GM21423 (cell line): ENCODE results near the gene BATF3.
"Not testable (repeated sequence)": the region's sequence is repeated elsewhere in the genome, so short reads cannot be mapped to it uniquely, and the experiment has no call there.

ENCODE experiments used
- ATAC-seq: cut with Tn5 transposase; IDR thresholded peaks from one replicate; pipeline ENCODE4 v1.9.1; 2021; ENCODE audit warnings: mild to moderate bottlenecking, moderate library complexity; ENCODE audit not compliant: unreplicated experiment

Gene BATF3

DNA sequence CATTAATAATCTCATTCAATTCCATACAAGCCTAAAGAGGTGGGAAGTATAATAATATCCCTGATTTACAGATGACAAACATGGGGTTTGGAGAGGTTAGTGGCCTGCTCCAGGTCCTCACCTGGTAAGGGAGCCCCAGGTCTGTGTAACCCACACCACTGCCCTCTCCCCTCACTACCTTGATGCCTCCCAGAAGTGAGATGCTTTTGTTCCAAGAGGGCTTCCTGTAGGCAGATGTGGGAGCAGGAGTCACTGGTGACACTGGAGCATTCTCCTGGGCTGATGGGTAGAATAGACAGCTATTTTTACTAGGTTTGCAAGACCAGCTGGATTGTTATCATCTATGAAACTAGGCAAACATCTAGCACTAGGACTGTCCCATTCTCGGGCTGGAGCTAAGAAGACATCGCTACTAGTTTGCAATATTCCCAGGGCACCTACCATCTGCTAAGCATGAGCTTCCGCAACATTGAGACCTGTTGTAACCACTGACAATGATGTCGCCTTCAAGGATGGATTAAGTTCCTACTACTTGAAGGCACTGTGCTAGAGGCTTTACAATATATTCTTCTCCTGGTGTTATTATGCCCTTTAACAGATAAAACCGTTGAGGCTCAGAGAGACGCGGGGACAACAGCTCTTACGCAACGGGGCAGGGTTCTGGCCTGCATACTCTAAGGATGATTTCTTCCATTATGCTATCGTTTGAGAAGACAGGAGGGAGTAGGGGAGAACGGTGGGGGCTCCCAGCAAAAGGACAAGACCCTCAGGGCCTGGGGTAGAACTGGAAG is 35.0 kb downstream of the BATF3 start:
- ATAC-seq, result no peak

DNA sequence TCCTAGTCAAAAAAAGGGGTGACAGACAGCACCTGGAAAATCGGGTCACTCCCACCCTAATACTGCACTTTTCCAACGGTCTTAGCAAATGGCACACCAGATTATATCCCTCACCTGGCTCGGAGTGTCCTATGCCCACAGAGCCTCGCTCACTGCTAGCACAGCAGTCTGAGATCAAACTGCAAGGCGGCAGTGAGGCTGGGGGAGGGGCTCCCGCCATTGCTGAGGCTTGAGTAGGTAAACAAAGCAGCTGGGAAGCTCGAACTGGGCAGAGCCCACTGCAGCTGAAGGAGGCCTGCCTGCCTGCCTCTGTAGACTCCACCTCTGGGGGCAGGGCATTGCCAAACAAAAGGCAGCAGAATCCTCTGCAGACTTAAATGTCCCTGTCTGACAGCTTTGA is 41.4 kb downstream of the BATF3 start:
- not testable (repeated sequence) for ATAC-seq

DNA sequence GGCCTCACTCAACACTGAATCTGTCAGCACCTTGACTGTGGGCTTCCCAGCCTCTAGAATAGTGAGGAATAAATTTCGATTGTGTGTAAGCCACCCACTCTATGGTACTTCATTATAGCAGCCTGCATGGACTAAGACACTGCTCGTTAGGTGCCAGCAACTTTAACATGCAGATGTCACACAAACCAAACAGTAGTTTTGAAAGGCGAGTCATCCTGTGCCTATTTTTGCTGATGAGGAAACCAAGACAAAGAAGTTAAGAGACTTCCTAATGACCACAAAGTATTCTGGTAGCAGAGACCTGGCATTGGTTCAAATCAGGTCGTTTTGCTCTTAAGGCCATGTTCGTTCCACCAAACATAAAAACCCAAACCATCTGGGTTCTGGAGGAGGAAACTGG is 42.9 kb downstream of the BATF3 start:
- ATAC-seq, result no peak

DNA sequence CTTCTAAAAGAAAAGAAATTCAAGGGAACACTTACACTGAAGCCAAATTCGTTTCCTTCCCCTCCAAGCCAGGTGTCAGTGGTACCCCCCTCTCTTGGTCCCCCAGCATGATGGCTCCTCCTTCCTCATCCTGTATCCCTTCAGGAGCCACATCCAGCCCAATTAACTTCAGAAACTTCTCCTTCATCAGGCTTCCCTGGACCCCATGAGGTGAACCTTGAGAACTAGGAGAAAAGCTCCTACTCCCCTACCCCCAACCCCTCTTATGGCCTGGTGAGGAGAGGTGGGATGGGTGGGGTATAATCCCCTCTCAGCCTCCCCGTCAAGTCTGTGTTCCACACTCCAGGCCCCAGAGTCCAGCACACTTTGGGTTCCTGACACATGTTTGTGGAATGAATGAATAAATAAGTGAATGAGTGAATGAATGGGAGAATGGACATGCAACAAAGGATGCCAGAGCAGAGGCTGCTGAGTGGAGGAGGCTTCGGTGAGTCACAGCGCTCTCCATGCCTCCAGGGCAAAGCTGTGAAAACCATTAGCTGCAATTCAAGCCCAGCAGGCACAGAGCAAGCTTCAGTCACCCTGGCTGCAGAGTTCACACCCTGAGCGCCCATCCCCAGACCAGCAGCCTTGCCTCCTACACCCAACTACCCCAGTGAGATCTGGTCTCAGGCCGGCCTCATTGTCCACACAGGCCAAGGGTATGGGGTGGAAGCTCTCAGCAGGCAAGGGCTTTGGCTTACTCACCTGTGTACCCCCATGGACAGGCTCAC is 43.8 kb downstream of the BATF3 start:
- ATAC-seq, result no peak

DNA sequence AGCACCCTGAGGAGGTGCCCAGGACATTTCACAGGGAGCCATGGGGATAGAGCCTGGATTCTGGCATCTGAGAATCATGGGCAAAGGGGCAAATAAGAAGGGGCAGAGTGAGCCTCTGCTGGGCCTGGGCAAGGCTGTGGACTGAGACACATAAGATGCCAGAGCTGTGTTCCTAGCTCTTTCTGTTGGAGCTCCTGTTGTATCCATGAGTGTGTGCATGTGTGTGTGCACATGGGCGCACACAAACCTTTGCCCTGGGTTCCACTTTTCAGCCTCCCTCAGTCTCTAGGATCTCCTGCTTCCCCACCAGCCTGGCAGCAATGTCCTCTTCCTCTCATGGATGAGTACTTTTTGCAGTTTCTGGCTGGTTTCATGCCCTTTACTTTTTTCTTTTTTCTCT is 47.0 kb downstream of the BATF3 start:
- ATAC-seq, result no peak

DNA sequence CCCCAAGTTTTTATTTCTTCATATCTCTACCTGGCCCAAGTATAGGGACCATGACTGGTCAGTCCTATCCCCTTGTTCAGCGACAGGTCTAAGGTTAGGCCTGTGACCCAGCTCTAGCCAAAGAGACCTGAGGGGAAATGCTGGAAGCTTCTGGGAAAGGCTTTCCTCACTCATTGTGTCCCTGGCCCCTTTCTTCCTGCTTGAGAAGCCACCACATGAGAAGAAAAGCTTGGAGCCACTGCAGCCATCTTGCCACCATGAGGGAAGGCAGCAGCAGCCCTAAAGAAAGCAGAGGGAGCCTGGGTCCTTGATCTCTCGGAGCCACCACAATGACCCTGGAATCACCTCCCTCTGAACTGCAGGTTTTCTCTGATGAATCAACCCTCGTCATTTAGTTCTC is 47.7 kb downstream of the BATF3 start:
- no peak for ATAC-seq

DNA sequence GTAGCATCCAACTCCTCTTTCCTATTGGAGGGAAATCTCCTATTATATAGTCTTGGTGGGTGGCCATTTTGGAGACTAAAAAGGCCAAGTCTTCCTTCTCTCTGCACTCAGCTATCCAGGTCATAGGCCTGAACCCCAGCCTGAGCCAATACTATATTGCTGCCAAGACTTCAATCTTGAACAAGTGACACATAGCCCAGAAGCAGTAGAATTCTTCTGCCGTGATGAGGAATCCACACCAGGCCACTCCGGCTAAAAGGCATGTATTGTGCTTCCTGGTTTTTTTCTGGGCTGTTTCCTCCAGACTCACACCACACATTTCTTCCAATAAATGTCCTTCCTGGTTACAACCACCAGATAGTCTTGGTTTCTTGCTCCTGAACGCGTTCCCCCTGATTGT is 48.1 kb downstream of the BATF3 start:
- no peak for ATAC-seq

DNA sequence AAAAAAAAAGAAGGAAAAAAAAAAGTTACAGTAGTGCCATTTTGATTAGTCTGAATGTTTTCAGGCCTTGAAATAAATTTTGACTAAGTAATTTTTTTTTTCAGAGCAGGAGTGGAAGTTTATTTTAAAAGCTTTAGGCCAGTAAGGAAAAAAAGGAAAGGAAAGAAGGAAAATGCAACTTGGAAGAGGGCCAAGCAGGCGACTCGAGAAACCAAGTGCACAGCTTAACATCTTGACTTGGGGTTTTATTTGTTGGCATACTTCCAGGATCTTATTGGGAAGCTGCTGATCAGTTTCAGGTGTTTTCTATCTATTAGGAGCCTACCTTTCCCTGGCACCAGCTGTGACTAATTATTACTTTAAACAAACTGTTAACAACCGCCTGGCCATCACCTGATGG is 49.4 kb downstream of the BATF3 start:
- no peak for ATAC-seq

DNA sequence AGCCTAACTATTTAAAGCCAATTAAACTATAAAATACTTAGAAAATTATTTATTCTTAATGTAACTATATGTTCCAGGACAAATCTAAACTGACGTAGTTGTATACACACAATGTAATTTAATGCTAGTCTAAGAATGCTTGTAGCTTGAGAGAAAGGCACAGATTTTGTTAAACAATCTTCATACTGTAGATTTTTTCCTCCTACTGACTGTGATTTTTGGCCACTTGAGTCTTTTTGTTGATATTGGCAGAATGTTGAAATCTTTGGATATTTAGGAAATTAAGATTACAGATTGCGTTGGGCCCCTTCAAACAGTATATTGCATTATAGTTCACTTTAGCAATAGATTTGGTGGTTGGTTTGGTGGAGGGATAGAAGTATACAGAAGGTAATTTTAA is 50.6 kb downstream of the BATF3 start:
- no peak for ATAC-seq

DNA sequence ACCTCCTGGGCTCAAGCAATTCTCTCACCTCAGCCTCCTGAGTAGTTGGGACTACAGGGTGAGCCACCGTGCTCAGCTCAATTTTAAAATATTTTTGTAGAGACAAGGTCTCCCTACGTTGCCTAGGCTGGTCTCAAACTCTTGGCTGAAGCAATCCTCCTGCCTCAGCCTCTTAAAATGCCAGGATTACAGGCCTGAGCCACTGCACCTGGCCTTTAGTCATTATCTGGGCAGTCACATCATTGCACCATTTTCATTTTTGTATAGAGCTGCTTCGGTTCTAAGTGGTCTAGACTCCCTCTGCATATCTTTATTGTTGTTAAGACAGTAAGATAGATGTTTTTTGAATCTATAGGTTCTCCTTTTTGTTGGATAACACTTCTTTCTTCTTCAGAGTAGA is 51.2 kb downstream of the BATF3 start:
- no peak for ATAC-seq

DNA sequence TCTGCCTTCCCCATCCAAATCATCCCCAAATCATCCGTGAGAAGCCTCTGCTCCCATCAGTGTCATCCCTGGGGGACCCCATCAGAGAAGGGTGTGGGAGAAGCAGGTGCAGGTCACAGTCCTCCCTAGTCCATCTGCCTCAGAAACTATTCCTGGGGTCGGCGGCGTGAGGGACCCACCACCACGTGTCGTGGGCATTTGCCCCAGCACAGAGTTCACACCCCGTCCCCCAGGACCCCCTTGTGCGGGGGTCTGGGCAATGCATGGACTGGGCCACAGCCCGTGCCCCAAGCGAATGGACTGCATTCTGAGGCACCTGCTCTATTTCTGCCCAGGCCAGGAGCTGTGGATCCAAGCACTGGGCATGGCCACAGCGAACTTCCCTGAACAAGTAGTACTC is 52.6 kb downstream of the BATF3 start:
- no peak for ATAC-seq

DNA sequence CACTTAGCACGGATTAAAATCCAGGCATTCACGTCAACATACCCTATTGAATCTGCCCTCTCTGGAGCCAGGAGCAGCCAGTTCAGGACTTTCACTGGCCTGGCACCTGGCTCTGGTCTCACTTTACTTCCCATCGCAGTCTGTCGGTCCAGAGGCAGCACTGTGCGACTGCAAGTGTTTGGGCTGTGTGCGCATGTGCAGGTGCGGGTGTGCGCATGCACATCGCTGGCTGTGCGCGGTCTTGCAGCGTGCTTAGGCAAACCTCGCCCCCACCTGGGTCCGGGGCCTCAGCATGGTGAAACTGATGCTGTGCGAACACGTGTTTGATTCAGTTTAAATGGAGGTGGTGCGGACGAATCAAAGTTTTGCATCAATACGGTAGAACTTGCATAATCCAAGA is 53.1 kb downstream of the BATF3 start:
- ATAC-seq, result no peak

DNA sequence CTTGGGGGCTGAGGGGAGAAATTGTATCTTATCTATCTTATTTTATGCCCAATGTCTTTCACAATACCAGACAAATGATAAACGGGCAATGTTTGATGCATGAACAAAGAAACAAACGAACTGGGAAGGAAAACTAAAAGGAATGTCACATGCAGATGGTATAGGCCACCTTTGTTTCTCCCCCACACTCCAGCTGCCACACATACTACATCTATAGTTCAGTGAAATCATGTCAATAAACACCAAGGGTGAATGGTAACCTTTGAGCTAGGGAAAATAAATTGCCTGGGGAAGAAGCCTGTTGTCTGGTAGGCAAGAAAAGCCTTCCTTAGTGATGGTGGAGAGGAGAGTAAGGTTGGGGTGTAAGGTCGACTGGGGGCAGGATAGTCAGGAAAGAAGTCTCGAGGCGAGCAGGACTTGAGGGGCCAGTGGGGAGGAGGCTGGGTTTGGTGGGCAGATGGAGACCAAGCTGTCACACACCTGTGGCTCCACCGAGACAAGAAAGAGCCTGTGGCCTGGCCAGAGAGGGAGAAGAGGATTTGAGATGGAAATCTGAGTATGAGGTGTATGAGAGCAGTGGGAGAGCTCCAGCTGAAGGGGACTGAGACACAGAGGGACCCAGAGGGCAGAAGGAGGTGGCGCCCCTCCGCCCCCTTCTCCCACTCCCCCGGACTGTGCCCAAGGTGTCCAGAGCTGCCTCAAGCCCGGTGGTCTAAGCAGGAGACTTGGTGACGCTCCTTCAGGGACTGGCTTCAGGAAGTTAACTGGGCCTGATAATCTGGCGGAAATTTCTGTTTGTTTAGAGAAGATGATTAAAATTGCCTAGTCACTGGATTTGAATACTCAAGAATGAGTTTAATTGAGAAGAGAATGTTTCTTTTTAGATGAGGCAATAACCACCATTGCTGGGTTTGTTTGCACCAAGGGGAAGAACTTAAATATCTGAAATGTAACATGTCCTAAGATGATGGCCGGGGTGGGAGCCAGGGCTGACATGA is 53.8 kb downstream of the BATF3 start:
- ATAC-seq, result no peak

DNA sequence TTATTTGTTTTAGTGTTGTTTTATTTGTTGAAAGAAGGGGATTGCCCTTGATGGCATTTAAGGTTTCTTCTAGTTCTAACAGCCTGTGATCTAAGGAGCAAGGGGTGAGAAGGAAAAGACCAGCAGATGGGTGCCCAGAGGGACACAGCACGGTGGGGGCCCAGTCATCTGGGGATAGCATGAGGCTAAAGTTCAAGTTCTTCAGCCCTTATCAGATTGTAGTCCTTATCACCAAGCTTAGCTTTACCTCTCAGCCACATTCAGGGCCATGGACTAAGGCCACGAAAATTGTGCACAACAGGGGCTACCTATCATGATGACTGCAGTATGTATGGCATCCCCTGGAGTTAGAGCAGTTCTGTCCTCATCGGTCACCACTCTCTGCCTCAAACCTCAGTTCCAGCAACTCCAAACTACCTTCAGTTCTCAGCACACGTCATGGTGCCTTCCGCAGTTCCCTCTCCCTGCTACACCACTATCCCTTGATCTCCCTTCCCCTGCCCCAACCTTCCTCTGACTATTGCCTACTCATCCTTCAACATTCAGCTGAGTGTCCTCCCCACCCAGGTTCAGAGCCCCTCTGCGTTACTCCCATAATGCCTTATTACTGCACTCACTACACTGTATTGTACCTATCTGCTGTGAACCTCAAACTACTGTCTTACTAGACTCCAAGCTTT is 54.6 kb downstream of the BATF3 start:
- ATAC-seq, result no peak

DNA sequence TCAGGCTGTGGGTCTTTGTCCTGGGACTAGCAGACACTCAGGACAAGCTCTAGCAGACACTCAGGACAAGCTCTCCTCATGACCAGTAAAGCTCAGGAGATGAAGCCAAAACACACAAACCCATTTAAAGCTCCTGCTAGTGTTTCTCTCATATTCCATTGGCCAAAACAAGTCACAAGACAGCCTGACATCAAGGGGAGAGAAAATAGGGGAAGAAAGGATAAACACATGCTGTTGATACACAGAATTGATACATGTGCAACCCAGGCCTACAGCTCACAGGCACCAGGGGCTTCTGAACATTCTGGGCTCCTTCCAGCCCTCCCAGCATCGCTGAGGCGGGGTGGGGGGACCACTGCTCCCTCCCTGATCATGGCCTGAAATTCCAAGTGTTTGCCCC is 55.8 kb downstream of the BATF3 start:
- no peak for ATAC-seq

DNA sequence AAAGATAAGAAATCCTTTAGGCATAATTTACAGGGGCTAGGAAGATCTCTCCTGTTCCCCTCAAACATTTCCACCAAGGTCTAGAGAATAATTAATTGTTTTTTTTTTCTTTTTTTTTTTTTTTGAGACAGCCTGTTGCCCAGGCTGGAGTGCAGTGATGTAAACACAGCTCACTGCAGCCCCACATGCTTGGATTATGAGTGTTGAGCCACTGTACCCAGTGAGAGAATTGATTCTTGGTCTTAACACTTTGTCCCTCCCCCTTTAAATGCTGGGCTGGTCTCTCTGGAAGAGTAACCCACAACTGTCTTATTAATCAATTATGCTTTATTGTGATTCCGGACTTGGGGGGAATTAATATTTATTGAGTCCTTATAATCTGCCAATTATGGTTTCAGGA is 57.7 kb downstream of the BATF3 start:
- no peak for ATAC-seq

DNA sequence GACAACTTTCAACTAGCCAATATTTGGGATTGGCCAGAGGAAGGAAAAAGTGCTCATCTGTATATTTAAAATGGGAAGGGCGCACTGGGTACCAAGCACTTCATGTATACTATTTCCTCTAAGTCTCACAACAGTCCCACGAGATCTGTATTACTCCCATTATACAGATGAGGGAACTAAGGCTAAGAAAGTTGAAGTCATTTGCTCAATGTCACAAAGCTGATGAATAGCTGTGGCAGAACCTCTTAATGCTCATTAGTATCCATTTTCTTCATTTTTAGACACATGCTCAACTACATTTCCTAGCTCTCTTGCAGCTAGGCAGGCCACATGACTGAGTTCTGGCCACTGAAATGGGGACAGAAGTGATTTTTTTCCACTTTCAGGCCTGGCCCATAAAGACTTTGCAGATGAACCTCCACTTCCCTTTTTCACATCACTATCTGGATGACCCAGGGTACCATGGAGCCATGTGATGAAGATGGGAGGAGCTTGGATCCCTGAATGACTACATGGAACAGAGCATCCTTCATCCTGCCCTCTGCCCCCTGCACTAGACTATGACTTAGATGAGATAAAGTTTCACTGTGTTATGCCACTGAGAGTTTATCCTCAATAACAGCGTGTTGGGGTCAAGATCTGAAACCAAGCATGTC is 59.3 kb downstream of the BATF3 start:
- no peak for ATAC-seq

DNA sequence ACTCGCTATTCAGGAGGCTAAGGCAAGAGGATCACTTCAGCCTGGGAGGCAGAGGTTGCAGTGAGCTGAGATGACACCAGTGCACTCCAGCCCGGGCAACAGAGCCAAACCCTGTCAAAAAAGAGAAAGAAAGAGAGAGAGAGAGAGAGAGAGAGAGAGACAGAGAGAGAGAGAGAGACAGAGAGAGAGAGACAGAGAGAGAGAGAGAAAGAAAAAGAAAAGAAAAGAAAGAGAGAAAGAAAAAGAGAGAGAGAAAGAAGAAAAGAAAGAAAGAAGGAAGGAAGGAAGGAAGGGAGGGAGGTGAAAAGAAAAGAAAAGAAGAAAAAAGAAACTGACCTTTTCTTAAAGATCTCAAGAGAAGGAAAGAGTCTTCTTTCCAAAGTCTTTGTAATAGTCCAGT is 60.1 kb downstream of the BATF3 start:
- not testable (repeated sequence) for ATAC-seq

DNA sequence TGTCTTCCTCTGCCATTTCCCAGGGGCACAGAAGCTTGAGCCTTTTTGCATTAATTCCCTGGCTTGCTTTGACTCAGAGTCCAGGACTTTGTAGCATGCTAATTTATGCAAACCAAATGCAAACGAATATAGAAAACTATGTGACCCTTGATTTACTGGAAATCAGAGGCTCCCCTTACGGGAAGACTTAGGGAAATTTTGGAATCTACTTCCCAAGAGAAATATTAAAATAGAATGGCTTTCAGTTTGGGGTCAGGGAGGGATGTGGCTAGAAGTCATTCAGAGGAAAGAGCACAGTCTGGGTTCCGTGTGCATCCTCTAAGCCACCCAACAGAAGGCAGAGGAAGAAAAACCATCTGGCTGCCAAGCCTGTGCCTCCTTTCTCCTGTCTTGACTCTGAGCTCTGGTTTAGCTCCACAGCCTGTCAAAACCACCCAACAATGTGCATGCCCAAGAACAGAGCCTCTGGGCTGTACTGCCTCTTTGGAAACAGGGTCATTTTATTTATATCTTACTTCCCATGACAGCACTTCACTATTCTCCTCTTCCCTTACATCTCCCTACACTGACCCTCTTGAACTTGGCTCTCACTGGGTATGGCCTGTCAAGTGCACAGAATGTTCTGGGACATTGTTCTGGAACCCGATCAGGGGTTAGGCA is 61.0 kb downstream of the BATF3 start:
- ATAC-seq, result no peak

DNA sequence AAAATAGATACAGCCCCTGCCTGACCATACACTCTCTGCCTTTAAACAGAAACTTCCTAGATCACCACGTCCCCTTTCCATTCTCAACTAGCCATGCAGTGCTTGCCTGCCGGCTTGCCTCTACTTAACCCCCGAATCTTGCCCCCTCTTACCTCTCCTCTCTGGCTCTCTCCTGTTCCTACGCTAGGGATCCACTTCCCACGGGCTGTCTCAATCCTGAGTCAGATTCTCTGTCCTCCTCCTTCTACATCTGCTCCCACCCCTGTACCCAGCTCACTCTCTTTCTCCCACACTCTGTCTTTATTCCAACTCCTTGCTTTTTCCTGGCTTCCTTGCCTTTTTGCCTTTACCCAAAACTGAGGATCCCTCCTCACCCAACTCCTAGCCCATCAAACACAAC is 61.7 kb downstream of the BATF3 start:
- ATAC-seq, result no peak
